ENCODE measurements around the gene DND1. TPM values are rescaled to one million over a fixed set of nuclear protein-coding genes. Genes with fewer than 3 reads are reported as not detected.
A peak's percentile ranks its signal among the peaks of the same experiment; 100 is the strongest.

The DND1 gene
- total and polyA plus RNA-seq, 2 experiments from 2014 or later, result 8.1 to 15.5 TPM

DNA sequence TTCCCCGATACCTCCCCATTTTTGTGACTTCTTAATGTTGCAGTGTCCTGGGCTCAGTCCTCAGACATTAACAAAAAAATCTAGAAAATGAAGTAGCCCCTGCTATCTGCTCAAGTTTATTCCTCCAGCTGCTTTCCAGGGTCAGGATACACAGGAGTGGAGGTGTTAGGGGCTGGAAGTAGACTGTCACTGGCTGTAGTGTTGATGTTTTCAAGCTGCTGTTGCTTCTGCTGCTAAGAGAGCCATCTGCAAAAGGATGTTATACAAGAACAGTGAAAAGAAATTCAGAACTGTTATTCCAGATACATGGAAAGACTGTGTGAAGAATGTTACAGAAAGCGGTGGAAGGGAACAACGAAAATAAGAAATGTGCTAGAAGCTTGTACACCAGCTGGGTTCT, 51.1 kb downstream of the DND1 start:
- Mint-ChIP-seq H3K9me3 (peaks cover 71% of the 10 kb centered on the region), H3K4me1 (no peaks in the 10 kb centered on the region), H3K27ac (no peak overlapping the region)

More for the DNA sequence above, 51.1 kb downstream of the DND1 start:
- Histone ChIP-seq H3K4me3 (no peak overlapping the region), H4K20me1 (replicated peaks; ENCODE audit: insufficient read depth) (no peaks in the 10 kb centered on the region), H3K9me2 (ENCODE audit: insufficient read depth) (no peaks in the 10 kb centered on the region), H3K79me2 (replicated peaks; ENCODE audit: insufficient read depth) (no peaks in the 10 kb centered on the region), H3K4me2 (no peak overlapping the region), H3K27ac (ENCODE audit: low read depth) (no peak overlapping the region), H3K36me3 (ENCODE audit: insufficient read depth) (peaks cover 2% of the 10 kb centered on the region; the same call in 1 of the 2 replicates), H3F3A (replicated peaks; ENCODE audit: low read depth) (no peaks in the 10 kb centered on the region), H3K27me3 (ENCODE audit: insufficient read depth) (no peaks in the 10 kb centered on the region), H2AFZ (no peak overlapping the region), H3K4me1 (ENCODE audit: insufficient read depth) (no peaks in the 10 kb centered on the region)
- ATAC-seq (no peak), DNase-seq (ENCODE audit: low spot score) (no peak)
- H3K27me3 Mint-ChIP-seq (ENCODE audit: insufficient read depth, low read depth, poor library complexity), result peaks cover 5% of the 10 kb centered on the region
- H3K4me3 Mint-ChIP-seq, result no peak overlapping the region
- TF ChIP-seq, protein P1, sequence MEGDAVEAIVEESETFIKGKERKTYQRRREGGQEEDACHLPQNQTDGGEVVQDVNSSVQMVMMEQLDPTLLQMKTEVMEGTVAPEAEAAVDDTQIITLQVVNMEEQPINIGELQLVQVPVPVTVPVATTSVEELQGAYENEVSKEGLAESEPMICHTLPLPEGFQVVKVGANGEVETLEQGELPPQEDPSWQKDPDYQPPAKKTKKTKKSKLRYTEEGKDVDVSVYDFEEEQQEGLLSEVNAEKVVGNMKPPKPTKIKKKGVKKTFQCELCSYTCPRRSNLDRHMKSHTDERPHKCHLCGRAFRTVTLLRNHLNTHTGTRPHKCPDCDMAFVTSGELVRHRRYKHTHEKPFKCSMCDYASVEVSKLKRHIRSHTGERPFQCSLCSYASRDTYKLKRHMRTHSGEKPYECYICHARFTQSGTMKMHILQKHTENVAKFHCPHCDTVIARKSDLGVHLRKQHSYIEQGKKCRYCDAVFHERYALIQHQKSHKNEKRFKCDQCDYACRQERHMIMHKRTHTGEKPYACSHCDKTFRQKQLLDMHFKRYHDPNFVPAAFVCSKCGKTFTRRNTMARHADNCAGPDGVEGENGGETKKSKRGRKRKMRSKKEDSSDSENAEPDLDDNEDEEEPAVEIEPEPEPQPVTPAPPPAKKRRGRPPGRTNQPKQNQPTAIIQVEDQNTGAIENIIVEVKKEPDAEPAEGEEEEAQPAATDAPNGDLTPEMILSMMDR (conservative IDR thresholded peaks at IDR 0.05; ENCODE audit: low read depth in 2 of 2), result no peak
- TF ChIP-seq ZNF331 (CRISPR knock-in tag; IDR thresholded peaks at IDR 0.05; ENCODE audit: low read depth) (no peak), STAT1 (IDR thresholded peaks at IDR 0.05; ENCODE audit: unreplicated experiment) (no peak), EZH2 (IDR thresholded peaks at IDR 0.05; ENCODE audit: low read depth, unreplicated experiment) (no peak)
- TF ChIP-seq, protein P2, sequence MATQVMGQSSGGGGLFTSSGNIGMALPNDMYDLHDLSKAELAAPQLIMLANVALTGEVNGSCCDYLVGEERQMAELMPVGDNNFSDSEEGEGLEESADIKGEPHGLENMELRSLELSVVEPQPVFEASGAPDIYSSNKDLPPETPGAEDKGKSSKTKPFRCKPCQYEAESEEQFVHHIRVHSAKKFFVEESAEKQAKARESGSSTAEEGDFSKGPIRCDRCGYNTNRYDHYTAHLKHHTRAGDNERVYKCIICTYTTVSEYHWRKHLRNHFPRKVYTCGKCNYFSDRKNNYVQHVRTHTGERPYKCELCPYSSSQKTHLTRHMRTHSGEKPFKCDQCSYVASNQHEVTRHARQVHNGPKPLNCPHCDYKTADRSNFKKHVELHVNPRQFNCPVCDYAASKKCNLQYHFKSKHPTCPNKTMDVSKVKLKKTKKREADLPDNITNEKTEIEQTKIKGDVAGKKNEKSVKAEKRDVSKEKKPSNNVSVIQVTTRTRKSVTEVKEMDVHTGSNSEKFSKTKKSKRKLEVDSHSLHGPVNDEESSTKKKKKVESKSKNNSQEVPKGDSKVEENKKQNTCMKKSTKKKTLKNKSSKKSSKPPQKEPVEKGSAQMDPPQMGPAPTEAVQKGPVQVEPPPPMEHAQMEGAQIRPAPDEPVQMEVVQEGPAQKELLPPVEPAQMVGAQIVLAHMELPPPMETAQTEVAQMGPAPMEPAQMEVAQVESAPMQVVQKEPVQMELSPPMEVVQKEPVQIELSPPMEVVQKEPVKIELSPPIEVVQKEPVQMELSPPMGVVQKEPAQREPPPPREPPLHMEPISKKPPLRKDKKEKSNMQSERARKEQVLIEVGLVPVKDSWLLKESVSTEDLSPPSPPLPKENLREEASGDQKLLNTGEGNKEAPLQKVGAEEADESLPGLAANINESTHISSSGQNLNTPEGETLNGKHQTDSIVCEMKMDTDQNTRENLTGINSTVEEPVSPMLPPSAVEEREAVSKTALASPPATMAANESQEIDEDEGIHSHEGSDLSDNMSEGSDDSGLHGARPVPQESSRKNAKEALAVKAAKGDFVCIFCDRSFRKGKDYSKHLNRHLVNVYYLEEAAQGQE (IDR thresholded peaks at IDR 0.05; ENCODE audit: unreplicated experiment), result no peak
- peaks cover 5% of the 10 kb centered on the region; the same call in 2 of the 3 replicates for H3K36me3 Mint-ChIP-seq (ENCODE audit: low read depth)

Small RNA genes within 50 kb of the gene (microRNA-seq; reads per million reads assigned to microRNA genes)
- gene MIR3655, result not detected

Small RNA genes within 50 kb of the gene (small RNA-seq; reads per million reads assigned to genes)
- gene VTRNA1-1 (ENCODE audit: low replicate concordance) (28.8 reads per million, percentile 98 among the genes with 10 or more reads in this experiment), gene VTRNA1-2 (ENCODE audit: low replicate concordance) (1.7 reads per million, percentile 77 among the genes with 10 or more reads in this experiment)

Other genes with a start within 250 kb of the DND1 start
- 2.4 TPM in 1 of 2 replicates, not detected in the other for gene EIF4EBP3, start 125.9 kb downstream of the DND1 start, total RNA-seq (2014; rRNA removed; shearing (Covaris generic))
- gene EIF4EBP3, start 125.9 kb downstream of the DND1 start, polyA plus RNA-seq (2016; fragmentation: Nextera tagmentation; extraction: Ambion mirVana), result 20.2 and 21.5 TPM in 2 replicates
- 29.7 and 38.4 TPM in 2 replicates for gene SRA1, start 116.1 kb downstream of the DND1 start, total RNA-seq (2014; rRNA removed; shearing (Covaris generic))
- gene SRA1, start 116.1 kb downstream of the DND1 start, polyA plus RNA-seq (2016; fragmentation: Nextera tagmentation; extraction: Ambion mirVana), result 67.2 and 74.7 TPM in 2 replicates
- 10.2 and 15.4 TPM in 2 replicates for gene APBB3, start 109.0 kb downstream of the DND1 start, total RNA-seq (2014; rRNA removed; shearing (Covaris generic))
- gene APBB3, start 109.0 kb downstream of the DND1 start, polyA plus RNA-seq (2016; fragmentation: Nextera tagmentation; extraction: Ambion mirVana), result 7.7 and 9.0 TPM in 2 replicates
- 34.4 and 39.1 TPM in 2 replicates for gene SLC35A4, start 108.7 kb downstream of the DND1 start, total RNA-seq (2014; rRNA removed; shearing (Covaris generic))
- 17.7 and 19.0 TPM in 2 replicates for gene SLC35A4, start 108.7 kb downstream of the DND1 start, polyA plus RNA-seq (2016; fragmentation: Nextera tagmentation; extraction: Ambion mirVana)
- not detected in 2 replicates for gene CD14, start 40.4 kb downstream of the DND1 start, total RNA-seq (2014; rRNA removed; shearing (Covaris generic))
- gene CD14, start 40.4 kb downstream of the DND1 start, polyA plus RNA-seq (2016; fragmentation: Nextera tagmentation; extraction: Ambion mirVana), result 0.17 TPM in 1 of 2 replicates, not detected in the other
- 19.9 and 37.4 TPM in 2 replicates for gene TMCO6, start 34.1 kb downstream of the DND1 start, total RNA-seq (2014; rRNA removed; shearing (Covaris generic))
- gene TMCO6, start 34.1 kb downstream of the DND1 start, polyA plus RNA-seq (2016; fragmentation: Nextera tagmentation; extraction: Ambion mirVana), result 18.7 and 19.0 TPM in 2 replicates
- gene NDUFA2, start 25.9 kb downstream of the DND1 start, total RNA-seq (2014; rRNA removed; shearing (Covaris generic)), result 48.8 and 55.7 TPM in 2 replicates
- gene NDUFA2, start 25.9 kb downstream of the DND1 start, polyA plus RNA-seq (2016; fragmentation: Nextera tagmentation; extraction: Ambion mirVana), result 292 and 317 TPM in 2 replicates
- gene IK, start 25.7 kb downstream of the DND1 start, total RNA-seq (2014; rRNA removed; shearing (Covaris generic)), result 58.9 and 77.3 TPM in 2 replicates
- 116 and 128 TPM in 2 replicates for gene IK, start 25.7 kb downstream of the DND1 start, polyA plus RNA-seq (2016; fragmentation: Nextera tagmentation; extraction: Ambion mirVana)
- gene WDR55, start 8.7 kb downstream of the DND1 start, total RNA-seq (2014; rRNA removed; shearing (Covaris generic)), result 18.0 and 22.7 TPM in 2 replicates
- 9.3 and 9.6 TPM in 2 replicates for gene WDR55, start 8.7 kb downstream of the DND1 start, polyA plus RNA-seq (2016; fragmentation: Nextera tagmentation; extraction: Ambion mirVana)
- 57.8 and 58.8 TPM in 2 replicates for gene HARS1, start 17.8 kb upstream of the DND1 start, total RNA-seq (2014; rRNA removed; shearing (Covaris generic))
- gene HARS1, start 17.8 kb upstream of the DND1 start, polyA plus RNA-seq (2016; fragmentation: Nextera tagmentation; extraction: Ambion mirVana), result 48.6 and 51.6 TPM in 2 replicates
- 21.6 and 29.6 TPM in 2 replicates for gene HARS2, start 17.9 kb upstream of the DND1 start, total RNA-seq (2014; rRNA removed; shearing (Covaris generic))
- gene HARS2, start 17.9 kb upstream of the DND1 start, polyA plus RNA-seq (2016; fragmentation: Nextera tagmentation; extraction: Ambion mirVana), result 12.7 and 14.4 TPM in 2 replicates
- 26.4 and 35.6 TPM in 2 replicates for gene ZMAT2, start 26.9 kb upstream of the DND1 start, total RNA-seq (2014; rRNA removed; shearing (Covaris generic))
- gene ZMAT2, start 26.9 kb upstream of the DND1 start, polyA plus RNA-seq (2016; fragmentation: Nextera tagmentation; extraction: Ambion mirVana), result 45.1 and 50.6 TPM in 2 replicates
- gene PCDHA1, start 112.6 kb upstream of the DND1 start, total RNA-seq (2014; rRNA removed; shearing (Covaris generic)), result 1.6 and 3.2 TPM in 2 replicates
- 0.52 and 0.81 TPM in 2 replicates for gene PCDHA1, start 112.6 kb upstream of the DND1 start, polyA plus RNA-seq (2016; fragmentation: Nextera tagmentation; extraction: Ambion mirVana)
- gene PCDHA2, start 121.3 kb upstream of the DND1 start, total RNA-seq (2014; rRNA removed; shearing (Covaris generic)), result 2.2 and 2.4 TPM in 2 replicates
- gene PCDHA2, start 121.3 kb upstream of the DND1 start, polyA plus RNA-seq (2016; fragmentation: Nextera tagmentation; extraction: Ambion mirVana), result 0.99 and 1.3 TPM in 2 replicates
- gene PCDHA3, start 127.5 kb upstream of the DND1 start, total RNA-seq (2014; rRNA removed; shearing (Covaris generic)), result 4.0 TPM in 2 replicates
- gene PCDHA3, start 127.5 kb upstream of the DND1 start, polyA plus RNA-seq (2016; fragmentation: Nextera tagmentation; extraction: Ambion mirVana), result 0.87 and 1.2 TPM in 2 replicates
- 9.6 and 12.5 TPM in 2 replicates for gene PCDHA4, start 133.5 kb upstream of the DND1 start, total RNA-seq (2014; rRNA removed; shearing (Covaris generic))
- gene PCDHA4, start 133.5 kb upstream of the DND1 start, polyA plus RNA-seq (2016; fragmentation: Nextera tagmentation; extraction: Ambion mirVana), result 1.6 and 1.8 TPM in 2 replicates
- gene PCDHA5, start 148.0 kb upstream of the DND1 start, total RNA-seq (2014; rRNA removed; shearing (Covaris generic)), result 1.4 and 3.1 TPM in 2 replicates
- 0.61 and 0.86 TPM in 2 replicates for gene PCDHA5, start 148.0 kb upstream of the DND1 start, polyA plus RNA-seq (2016; fragmentation: Nextera tagmentation; extraction: Ambion mirVana)
- 4.6 and 5.2 TPM in 2 replicates for gene PCDHA6, start 154.4 kb upstream of the DND1 start, total RNA-seq (2014; rRNA removed; shearing (Covaris generic))
- gene PCDHA6, start 154.4 kb upstream of the DND1 start, polyA plus RNA-seq (2016; fragmentation: Nextera tagmentation; extraction: Ambion mirVana), result 2.0 and 2.1 TPM in 2 replicates
- gene PCDHA7, start 160.7 kb upstream of the DND1 start, total RNA-seq (2014; rRNA removed; shearing (Covaris generic)), result 6.9 and 8.7 TPM in 2 replicates
- gene PCDHA7, start 160.7 kb upstream of the DND1 start, polyA plus RNA-seq (2016; fragmentation: Nextera tagmentation; extraction: Ambion mirVana), result 1.3 and 1.7 TPM in 2 replicates
- 1.4 and 3.1 TPM in 2 replicates for gene PCDHA8, start 167.6 kb upstream of the DND1 start, total RNA-seq (2014; rRNA removed; shearing (Covaris generic))
- gene PCDHA8, start 167.6 kb upstream of the DND1 start, polyA plus RNA-seq (2016; fragmentation: Nextera tagmentation; extraction: Ambion mirVana), result 0.56 and 0.86 TPM in 2 replicates
- gene PCDHA9, start 174.8 kb upstream of the DND1 start, total RNA-seq (2014; rRNA removed; shearing (Covaris generic)), result 3.2 and 3.3 TPM in 2 replicates
- gene PCDHA9, start 174.8 kb upstream of the DND1 start, polyA plus RNA-seq (2016; fragmentation: Nextera tagmentation; extraction: Ambion mirVana), result 1.1 and 1.6 TPM in 2 replicates
- gene PCDHA10, start 182.3 kb upstream of the DND1 start, total RNA-seq (2014; rRNA removed; shearing (Covaris generic)), result 11.6 and 12.2 TPM in 2 replicates
- gene PCDHA10, start 182.3 kb upstream of the DND1 start, polyA plus RNA-seq (2016; fragmentation: Nextera tagmentation; extraction: Ambion mirVana), result 3.9 and 4.1 TPM in 2 replicates
- gene PCDHA11, start 195.4 kb upstream of the DND1 start, total RNA-seq (2014; rRNA removed; shearing (Covaris generic)), result 22.9 and 26.5 TPM in 2 replicates
- gene PCDHA11, start 195.4 kb upstream of the DND1 start, polyA plus RNA-seq (2016; fragmentation: Nextera tagmentation; extraction: Ambion mirVana), result 8.5 and 11.6 TPM in 2 replicates
- 12.7 and 17.7 TPM in 2 replicates for gene PCDHA12, start 201.7 kb upstream of the DND1 start, total RNA-seq (2014; rRNA removed; shearing (Covaris generic))
- 5.1 and 5.6 TPM in 2 replicates for gene PCDHA12, start 201.7 kb upstream of the DND1 start, polyA plus RNA-seq (2016; fragmentation: Nextera tagmentation; extraction: Ambion mirVana)
- gene PCDHA13, start 208.5 kb upstream of the DND1 start, total RNA-seq (2014; rRNA removed; shearing (Covaris generic)), result 4.3 and 9.8 TPM in 2 replicates
- 0.59 and 1.2 TPM in 2 replicates for gene PCDHA13, start 208.5 kb upstream of the DND1 start, polyA plus RNA-seq (2016; fragmentation: Nextera tagmentation; extraction: Ambion mirVana)

Data from GM23338 (cell line).